Measurements from ENCODE around the gene MAGEB18. TPM values are rescaled to one million over a fixed set of nuclear protein-coding genes. Genes with fewer than 3 reads are reported as not detected.

The MAGEB18 gene
- not detected for total RNA-seq

DNA sequence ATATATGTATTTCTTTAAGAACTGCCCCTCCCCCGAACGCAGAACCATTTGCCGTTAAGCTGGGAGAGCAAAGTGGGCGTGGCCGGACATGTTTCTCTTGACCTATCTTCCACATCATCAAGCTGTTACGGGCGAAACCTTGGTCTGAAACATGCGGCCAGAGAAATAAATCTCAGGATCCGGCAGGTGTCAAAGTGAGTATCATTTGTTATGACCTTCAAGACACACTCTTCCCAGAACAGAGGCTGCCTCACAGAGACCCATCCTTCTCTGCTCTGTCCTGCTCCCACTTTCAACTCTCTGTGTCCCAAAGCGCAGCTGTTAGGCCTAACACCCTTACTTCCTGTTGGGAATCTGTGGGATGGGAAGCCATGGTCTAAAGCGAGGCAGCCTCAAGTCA is at the start of gene MAGEB18:
Gene MAGEB18 (plus strand): TSS at position 70 of the 400 bp plus-strand sequence. CDS start 643 bp downstream, outside the sequence.
- WGBS, 2 donors: 87% methylated on average over 8 to 11 of the region's 11 CpGs
- no peak for ATAC-seq (ENCODE audit: low FRiP score in 2 of 2)
- no peak for DNase-seq
- Histone ChIP-seq H3K27ac (no peak within 1 kb of the TSS), H3K4me3 (no peak within 1 kb of the TSS), H3K4me1 (no peaks in the 10 kb centered on the region), H3K9me3 (no peaks in the 10 kb centered on the region), H3K36me3 (no peaks in the 10 kb centered on the region), H3K27me3 (no peaks in the 10 kb centered on the region)
- TF ChIP-seq POLR2A (IDR thresholded peaks at IDR 0.05): no peak
- no peak for TF ChIP-seq EP300 (IDR thresholded peaks at IDR 0.05)
- no peak for TF ChIP-seq CTCF (IDR thresholded peaks at IDR 0.05)
- no peak for TF ChIP-seq POLR2AphosphoS5 (IDR thresholded peaks at IDR 0.05)

- no peaks in the 10 kb centered on the region for H3K36me3 ChIP-seq
- no peak for ATAC-seq (ENCODE audit: low FRiP score in 2 of 2)
- no peak overlapping the region for H3K27ac ChIP-seq
- 42 to 45% methylated on average over 3 of the region's 3 CpGs for WGBS, 2 donors
- no peaks in the 10 kb centered on the region for H3K9me3 ChIP-seq
- no peaks in the 10 kb centered on the region for H3K27me3 ChIP-seq
- no peak for TF ChIP-seq EP300 (IDR thresholded peaks at IDR 0.05)
- no peak for TF ChIP-seq CTCF (IDR thresholded peaks at IDR 0.05)
- TF ChIP-seq POLR2AphosphoS5 (IDR thresholded peaks at IDR 0.05): no peak
- TF ChIP-seq POLR2A (IDR thresholded peaks at IDR 0.05): no peak
- DNase-seq: no peak
- H3K4me1 ChIP-seq: no peaks in the 10 kb centered on the region
- no peak overlapping the region for H3K4me3 ChIP-seq
Observed at GRCh38 chrX:26100421-26100920, 37.7 kb upstream of the MAGEB18 start.

DNA sequence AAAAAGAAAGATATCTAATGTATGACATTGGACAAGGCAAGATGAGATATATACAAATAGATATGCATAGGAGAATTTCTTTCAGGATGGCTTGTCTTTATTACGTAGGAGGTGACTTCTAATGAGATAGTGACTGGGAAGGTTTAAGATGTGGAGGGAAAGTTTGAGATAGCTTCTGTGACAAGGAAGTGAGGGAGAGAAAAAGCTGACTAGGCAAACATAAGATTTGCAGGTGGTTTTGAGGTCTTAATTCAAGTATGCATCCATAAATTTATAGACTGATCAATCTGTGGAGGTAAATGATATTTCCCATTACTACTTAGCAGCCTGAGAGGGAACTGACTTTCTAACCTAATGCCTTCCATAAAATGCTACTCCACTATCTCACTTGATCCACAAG is 29.0 kb upstream of the MAGEB18 start:
- Histone ChIP-seq H3K27ac (no peak overlapping the region), H3K36me3 (no peaks in the 10 kb centered on the region), H3K4me3 (no peak overlapping the region), H3K27me3 (no peaks in the 10 kb centered on the region), H3K9me3 (no peaks in the 10 kb centered on the region), H3K4me1 (no peaks in the 10 kb centered on the region)
- 89 to 90% methylated on average over 1 of the region's 1 CpG for WGBS, 2 donors
- DNase-seq (no peak), ATAC-seq (ENCODE audit: low FRiP score in 2 of 2) (no peak)
- TF ChIP-seq EP300 (IDR thresholded peaks at IDR 0.05) (no peak), POLR2AphosphoS5 (IDR thresholded peaks at IDR 0.05) (no peak)

DNA sequence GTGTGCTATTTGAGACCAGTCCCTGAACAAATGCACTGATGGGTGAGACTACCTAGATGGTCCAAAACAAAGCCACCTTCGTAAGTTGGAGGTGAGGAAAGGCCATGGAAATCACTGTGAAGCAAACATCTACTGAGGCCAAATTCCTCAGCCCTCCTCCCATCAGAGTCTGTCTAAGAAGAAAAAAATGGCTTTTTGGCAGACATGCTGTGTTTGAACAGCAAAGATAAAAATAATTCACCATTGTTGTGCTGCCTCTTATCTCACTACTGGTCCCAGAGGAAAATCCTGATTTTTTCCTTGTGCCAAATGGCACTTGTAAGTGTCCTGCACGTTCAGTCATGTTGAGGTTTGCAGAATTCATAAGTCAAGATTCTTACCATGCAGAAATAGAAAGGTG is 7.9 kb downstream of the MAGEB18 start:
- 21 to 32% methylated on average over 2 of the region's 2 CpGs for WGBS, 2 donors
- no peak for ATAC-seq (ENCODE audit: low FRiP score in 2 of 2)

DNA sequence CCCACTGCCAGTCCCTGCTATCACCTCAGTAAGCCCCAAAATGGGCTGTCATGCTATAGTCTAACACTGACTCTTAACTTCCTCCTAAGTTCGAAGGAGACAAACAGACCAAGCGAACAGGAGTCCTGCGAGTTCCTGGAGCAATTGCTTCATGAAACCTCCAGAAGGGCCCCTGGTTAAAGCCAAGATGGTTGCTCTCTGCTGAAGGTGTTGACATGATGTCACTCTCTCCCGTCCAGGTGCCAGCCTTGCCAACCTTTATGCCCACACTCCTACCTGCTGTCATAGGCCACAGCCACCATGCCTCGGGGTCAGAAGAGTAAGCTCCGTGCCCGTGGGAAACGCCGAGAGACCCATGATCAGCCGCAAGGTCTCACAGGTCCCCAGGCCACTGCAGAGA is 22.2 kb downstream of the MAGEB18 start, which contains the start of gene MAGEB6B:
Gene MAGEB6B (plus strand): TSS at position 301 of the 400 bp plus-strand sequence. CDS start 0 bp downstream, at position 301.
- Histone ChIP-seq H3K4me1 (no peaks in the 10 kb centered on the region), H3K9me3 (no peaks in the 10 kb centered on the region), H3K27me3 (no peaks in the 10 kb centered on the region), H3K36me3 (no peaks in the 10 kb centered on the region), H3K4me3 (no peak within 1 kb of the TSS), H3K27ac (no peak within 1 kb of the TSS)
- DNase-seq (no peak), ATAC-seq (ENCODE audit: low FRiP score in 2 of 2) (no peak)
- whole genome bisulfite sequencing, 2 donors: 86 to 93% methylated on average over 3 to 10 of the region's 10 CpGs
- TF ChIP-seq EP300 (IDR thresholded peaks at IDR 0.05) (no peak), POLR2AphosphoS5 (IDR thresholded peaks at IDR 0.05) (no peak), CTCF (IDR thresholded peaks at IDR 0.05) (no peak), POLR2A (IDR thresholded peaks at IDR 0.05) (no peak)

More for the DNA sequence above, 7.9 kb downstream of the MAGEB18 start:
- no peak for TF ChIP-seq POLR2AphosphoS5 (IDR thresholded peaks at IDR 0.05)
- no peak for TF ChIP-seq CTCF (IDR thresholded peaks at IDR 0.05)
- TF ChIP-seq EP300 (IDR thresholded peaks at IDR 0.05): no peak
- TF ChIP-seq POLR2A (IDR thresholded peaks at IDR 0.05): no peak
- no peak overlapping the region for H3K27ac ChIP-seq
- H3K4me1 ChIP-seq: no peaks in the 10 kb centered on the region
- H3K36me3 ChIP-seq: no peaks in the 10 kb centered on the region
- H3K27me3 ChIP-seq: no peaks in the 10 kb centered on the region
- DNase-seq: no peak
- no peaks in the 10 kb centered on the region for H3K9me3 ChIP-seq
- H3K4me3 ChIP-seq: no peak overlapping the region

Other genes with a start within 250 kb of the MAGEB18 start
- gene MAGEB6B, start 22.3 kb downstream of the MAGEB18 start, total RNA-seq: not detected
- not detected for gene MAGEB6, start 54.1 kb downstream of the MAGEB18 start, total RNA-seq
- not detected for gene MAGEB5, start 77.8 kb downstream of the MAGEB18 start, total RNA-seq